Measurements from ENCODE around the gene FAM163B.

Gene FAM163B

DNA sequence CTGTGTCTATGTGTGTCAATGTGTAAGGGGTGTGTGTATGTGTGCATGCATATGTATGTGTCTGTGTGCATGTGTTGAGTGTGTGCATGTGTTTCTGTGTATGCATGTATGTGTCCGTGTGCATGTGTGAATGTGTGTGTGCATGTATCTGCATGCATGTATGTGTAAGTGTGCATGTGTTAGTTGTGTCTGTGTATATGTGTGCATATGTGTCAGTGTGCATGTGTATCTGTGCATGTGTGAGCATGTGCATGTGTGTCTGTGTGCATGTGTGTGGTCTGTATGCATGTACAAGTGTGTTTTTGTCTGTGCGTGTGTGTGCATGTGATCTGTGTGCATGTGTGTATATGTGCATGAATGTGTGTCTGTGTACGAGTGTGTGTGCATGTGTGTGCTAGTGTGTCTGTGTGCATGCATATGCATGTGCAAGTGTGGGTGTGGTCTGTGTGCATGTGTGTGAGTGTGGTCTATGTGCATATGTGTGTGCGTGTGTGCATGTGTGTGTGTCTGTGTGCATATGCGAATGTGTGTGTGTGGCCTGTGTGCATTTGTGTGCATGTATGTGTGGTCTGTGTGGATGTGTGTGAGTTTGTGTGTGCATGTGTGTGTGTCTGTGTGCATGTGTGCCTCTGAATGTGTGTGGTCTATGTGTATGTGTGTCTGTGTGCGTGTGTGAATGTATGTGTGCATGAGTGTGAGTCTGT, 9.6 kb downstream of the FAM163B start:
- Histone ChIP-seq H3K4me2 (ENCODE audit: low read length) (no peak overlapping the region), H3K4me1 (ENCODE audit: insufficient read depth, low read length, severe bottlenecking) (no peaks in the 10 kb centered on the region), H3K27ac (ENCODE audit: low read depth, low read length, poor library complexity, severe bottlenecking) (no peak overlapping the region), H3K27me3 (ENCODE audit: insufficient read depth, low read length) (no peaks in the 10 kb centered on the region; the same call in 1 of the 2 replicates), H3K79me2 (ENCODE audit: insufficient read depth, low read length) (no peaks in the 10 kb centered on the region), H3K9ac (ENCODE audit: low read length) (no peak overlapping the region), H3K9me2 (ENCODE audit: low read depth, low read length) (no peaks in the 10 kb centered on the region), H3K36me3 (ENCODE audit: insufficient read depth, low read length) (no peaks in the 10 kb centered on the region), H3F3A (ENCODE audit: insufficient read depth, low read length) (no peaks in the 10 kb centered on the region), H3K9me3 (ENCODE audit: low read length) (peaks cover 11% of the 10 kb centered on the region), H3K4me3 (ENCODE audit: low read depth, low read length, poor library complexity, severe bottlenecking) (no peak overlapping the region), H2AFZ (ENCODE audit: low read length) (no peak overlapping the region), H4K20me1 (ENCODE audit: insufficient read depth, low read length) (no peaks in the 10 kb centered on the region)
- TF ChIP-seq, protein P1, sequence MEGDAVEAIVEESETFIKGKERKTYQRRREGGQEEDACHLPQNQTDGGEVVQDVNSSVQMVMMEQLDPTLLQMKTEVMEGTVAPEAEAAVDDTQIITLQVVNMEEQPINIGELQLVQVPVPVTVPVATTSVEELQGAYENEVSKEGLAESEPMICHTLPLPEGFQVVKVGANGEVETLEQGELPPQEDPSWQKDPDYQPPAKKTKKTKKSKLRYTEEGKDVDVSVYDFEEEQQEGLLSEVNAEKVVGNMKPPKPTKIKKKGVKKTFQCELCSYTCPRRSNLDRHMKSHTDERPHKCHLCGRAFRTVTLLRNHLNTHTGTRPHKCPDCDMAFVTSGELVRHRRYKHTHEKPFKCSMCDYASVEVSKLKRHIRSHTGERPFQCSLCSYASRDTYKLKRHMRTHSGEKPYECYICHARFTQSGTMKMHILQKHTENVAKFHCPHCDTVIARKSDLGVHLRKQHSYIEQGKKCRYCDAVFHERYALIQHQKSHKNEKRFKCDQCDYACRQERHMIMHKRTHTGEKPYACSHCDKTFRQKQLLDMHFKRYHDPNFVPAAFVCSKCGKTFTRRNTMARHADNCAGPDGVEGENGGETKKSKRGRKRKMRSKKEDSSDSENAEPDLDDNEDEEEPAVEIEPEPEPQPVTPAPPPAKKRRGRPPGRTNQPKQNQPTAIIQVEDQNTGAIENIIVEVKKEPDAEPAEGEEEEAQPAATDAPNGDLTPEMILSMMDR (IDR thresholded peaks at IDR 0.05; ENCODE audit: low read length): no peak
- no peak for TF ChIP-seq EZH2 (IDR thresholded peaks at IDR 0.05; ENCODE audit: borderline replicate concordance, low read length)

DNA sequence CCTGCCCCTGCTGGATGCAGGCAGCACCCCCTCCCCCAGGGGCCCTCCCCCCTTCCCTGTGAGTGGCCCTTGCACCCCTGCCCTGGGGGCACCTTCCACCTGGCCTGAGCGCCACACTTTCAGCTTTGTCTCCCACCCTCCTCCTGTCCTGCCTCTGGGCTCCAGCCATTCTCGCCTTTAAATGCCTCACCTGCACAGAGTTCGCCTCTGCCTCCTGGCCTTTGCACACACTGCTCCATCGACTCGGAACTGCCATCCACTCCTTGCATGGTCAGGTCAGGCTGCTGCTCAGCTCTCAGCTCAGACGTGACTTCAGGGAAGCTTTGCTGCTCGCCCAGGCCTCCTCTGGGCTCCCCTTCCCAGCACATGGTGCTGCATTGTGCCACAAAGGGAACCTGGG, 10.2 kb downstream of the FAM163B start:
- H3K27me3 ChIP-seq (ENCODE audit: insufficient read depth, low read length): no peaks in the 10 kb centered on the region; the same call in 1 of the 2 replicates
- no peak overlapping the region for H2AFZ ChIP-seq (ENCODE audit: low read length)
- no peaks in the 10 kb centered on the region for H3K79me2 ChIP-seq (ENCODE audit: insufficient read depth, low read length)
- TF ChIP-seq EZH2 (IDR thresholded peaks at IDR 0.05; ENCODE audit: borderline replicate concordance, low read length): no peak
- TF ChIP-seq, protein P1 (IDR thresholded peaks at IDR 0.05; ENCODE audit: low read length): no peak
- H3K9me2 ChIP-seq (ENCODE audit: low read depth, low read length): no peaks in the 10 kb centered on the region
- no peak overlapping the region for H3K4me3 ChIP-seq (ENCODE audit: low read depth, low read length, poor library complexity, severe bottlenecking)
- H4K20me1 ChIP-seq (ENCODE audit: insufficient read depth, low read length): no peaks in the 10 kb centered on the region
- no peaks in the 10 kb centered on the region for H3F3A ChIP-seq (ENCODE audit: insufficient read depth, low read length)
- no peak overlapping the region for H3K9ac ChIP-seq (ENCODE audit: low read length)
- H3K36me3 ChIP-seq (ENCODE audit: insufficient read depth, low read length): no peaks in the 10 kb centered on the region
- H3K9me3 ChIP-seq (ENCODE audit: low read length): peaks cover 11% of the 10 kb centered on the region
- H3K27ac ChIP-seq (ENCODE audit: low read depth, low read length, poor library complexity, severe bottlenecking): no peak overlapping the region
- no peaks in the 10 kb centered on the region for H3K4me1 ChIP-seq (ENCODE audit: insufficient read depth, low read length, severe bottlenecking)
- H3K4me2 ChIP-seq (ENCODE audit: low read length): no peak overlapping the region

DNA sequence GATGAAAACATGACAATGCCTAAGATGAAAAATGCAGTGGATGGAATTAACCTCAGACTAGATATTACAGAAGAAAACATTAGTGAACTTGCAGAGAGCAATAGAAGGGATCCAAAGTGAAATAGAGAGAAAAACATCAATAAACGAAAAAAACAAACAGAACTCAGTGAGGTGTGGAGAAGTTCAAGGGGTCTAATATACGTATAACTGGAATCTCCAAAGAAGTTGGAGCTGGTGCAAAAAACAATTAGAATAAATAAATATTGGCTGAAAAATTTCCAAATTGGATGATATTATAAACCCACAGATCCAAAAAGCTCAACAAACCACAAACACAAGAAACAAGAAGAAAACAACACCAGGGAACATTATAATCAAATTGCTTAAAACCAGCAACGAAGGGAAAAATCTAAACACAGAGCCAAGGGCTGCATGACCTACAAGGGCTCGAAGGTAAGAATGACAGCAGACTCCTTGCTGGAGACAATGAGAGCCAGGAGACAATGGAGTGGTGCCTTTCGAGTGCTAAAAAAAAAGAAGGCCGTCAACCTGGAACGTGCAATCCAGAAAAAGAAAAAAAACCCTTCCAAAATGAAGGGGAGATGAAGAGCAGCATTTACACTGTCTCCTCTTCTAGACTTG, 11.8 kb downstream of the FAM163B start:
- Histone ChIP-seq H3K79me2 (ENCODE audit: insufficient read depth, low read length) (no peaks in the 10 kb centered on the region), H3K9me2 (ENCODE audit: low read depth, low read length) (no peaks in the 10 kb centered on the region), H3K4me3 (ENCODE audit: low read depth, low read length, poor library complexity, severe bottlenecking) (no peak overlapping the region), H3K4me2 (ENCODE audit: low read length) (no peak overlapping the region), H3K27me3 (ENCODE audit: insufficient read depth, low read length) (no peaks in the 10 kb centered on the region; the same call in 1 of the 2 replicates), H2AFZ (ENCODE audit: low read length) (no peak overlapping the region), H3F3A (ENCODE audit: insufficient read depth, low read length) (no peaks in the 10 kb centered on the region), H3K9ac (ENCODE audit: low read length) (no peak overlapping the region), H3K27ac (ENCODE audit: low read depth, low read length, poor library complexity, severe bottlenecking) (no peak overlapping the region), H3K36me3 (ENCODE audit: insufficient read depth, low read length) (no peaks in the 10 kb centered on the region), H3K9me3 (ENCODE audit: low read length) (peaks cover 11% of the 10 kb centered on the region), H3K4me1 (ENCODE audit: insufficient read depth, low read length, severe bottlenecking) (no peaks in the 10 kb centered on the region), H4K20me1 (ENCODE audit: insufficient read depth, low read length) (no peaks in the 10 kb centered on the region)
- TF ChIP-seq, protein P1 (IDR thresholded peaks at IDR 0.05; ENCODE audit: low read length): no peak
